Upper lobe of left lung (tissue), 6 donors: Measurements from ENCODE around the gene MYL4. TPM values are rescaled to one million over a fixed set of nuclear protein-coding genes. Genes with fewer than 3 reads are reported as not detected.

ENCODE experiments used
- ATAC-seq, 2 donors: fragments of 200-7000 bp; cut with Tn5 transposase; one replicate each; pipeline ENCODE4 v1.9.1; 2022; ENCODE audit warnings: mild to moderate bottlenecking in 2 of 2, moderate library complexity in 2 of 2; ENCODE audit not compliant: low FRiP score in 2 of 2
- DNase-seq, 2 donors: peaks; one replicate each; pipeline ENCODE4 v3.0.0-alpha.2; 2019 to 2020
- H3K27ac ChIP-seq, 4 donors: fragments of 200-600 bp; sonication (generic); one replicate each; pipeline ENCODE4 v1.5.1; 2016 to 2019
- H3K27me3 ChIP-seq, 4 donors: fragments of 200-600 bp; sonication (generic); one replicate each; pipeline ENCODE4 v1.5.1; 2017 to 2019
- H3K36me3 ChIP-seq, 4 donors: fragments of 200-600 bp; sonication (generic); one replicate each; pipeline ENCODE4 v1.5.1; 2016 to 2019
- H3K4me1 ChIP-seq, 4 donors: fragments of 200-600 bp; sonication (generic); one replicate each; pipeline ENCODE4 v1.5.1; 2018 to 2019
- H3K4me3 ChIP-seq, 4 donors: fragments of 200-600 bp; sonication (generic); one replicate each; pipeline ENCODE4 v1.5.1; 2017 to 2019; ENCODE audit warnings: mild to moderate bottlenecking in 2 of 4, moderate library complexity in 1 of 4
- H3K9me3 ChIP-seq, 4 donors: fragments of 200-600 bp; sonication (generic); one replicate each; pipeline ENCODE4 v1.5.1; 2018 to 2019
- EP300 ChIP-seq, 4 donors: sonication (generic); formaldehyde crosslinking; IDR thresholded peaks; one replicate each; pipeline ENCODE4 v1.5.1; 2017; ENCODE audit warnings: antibody characterized with exemption in 4 of 4, control low read depth in 2 of 4
- POLR2A ChIP-seq, 4 donors: fragments of 450-650 bp; IDR thresholded peaks; one replicate each; pipeline ENCODE4 v1.5.1; 2016 to 2017; ENCODE audit warnings: antibody characterized with exemption in 4 of 4, mild to moderate bottlenecking in 2 of 4
- POLR2AphosphoS5 ChIP-seq, 2 donors: sonication (generic); formaldehyde crosslinking; IDR thresholded peaks; one replicate each; pipeline ENCODE4 v1.5.1; 2017; ENCODE audit warnings: antibody characterized with exemption in 2 of 2
- WGBS, 2 donors: methylation state at CpG; one replicate each; pipeline ENCODE4 v1.1.5; 2017 to 2018; 5-methylcytosine and 5-hydroxymethylcytosine counted together
- small RNA-seq, 4 donors: library from RNA; depleted of rRNA; stranded (forward); fragments of <200 nt; gene quantifications; one replicate each; pipeline ENCODE3, GENCODE V24; 2016
- total RNA-seq, 6 donors: library from RNA; depleted of rRNA in 4 of 6; stranded (reverse); fragments of >200 nt in 4 of 6; gene quantifications; one replicate each; pipeline versions ENCODE4 v1.1.0 to v1.2.1, GENCODE V29; 2016 to 2021
- TF ChIP-seq, protein P1 (sequence below), 6 experiments: fragments of 450-650 bp in 4 of 6; fragments of 200-600 bp in 2 of 6; sonication (generic) in 2 of 6; IDR thresholded peaks; one replicate each; pipeline ENCODE4 v1.5.1; 2016 to 2019; ENCODE audit warnings: antibody characterized with exemption in 6 of 6
- donor health status: DM: no; HTN: no; CAD: no; lungs with moderate emphysema.
- donor health status: DM: no; HTN: yes; CAD: no; lungs with severe emphysema.

The MYL4 gene
- total RNA-seq, 6 donors from 2014 or later, result 1.4 to 3.1 (median 1.6) TPM; not detected in 3

DNA sequence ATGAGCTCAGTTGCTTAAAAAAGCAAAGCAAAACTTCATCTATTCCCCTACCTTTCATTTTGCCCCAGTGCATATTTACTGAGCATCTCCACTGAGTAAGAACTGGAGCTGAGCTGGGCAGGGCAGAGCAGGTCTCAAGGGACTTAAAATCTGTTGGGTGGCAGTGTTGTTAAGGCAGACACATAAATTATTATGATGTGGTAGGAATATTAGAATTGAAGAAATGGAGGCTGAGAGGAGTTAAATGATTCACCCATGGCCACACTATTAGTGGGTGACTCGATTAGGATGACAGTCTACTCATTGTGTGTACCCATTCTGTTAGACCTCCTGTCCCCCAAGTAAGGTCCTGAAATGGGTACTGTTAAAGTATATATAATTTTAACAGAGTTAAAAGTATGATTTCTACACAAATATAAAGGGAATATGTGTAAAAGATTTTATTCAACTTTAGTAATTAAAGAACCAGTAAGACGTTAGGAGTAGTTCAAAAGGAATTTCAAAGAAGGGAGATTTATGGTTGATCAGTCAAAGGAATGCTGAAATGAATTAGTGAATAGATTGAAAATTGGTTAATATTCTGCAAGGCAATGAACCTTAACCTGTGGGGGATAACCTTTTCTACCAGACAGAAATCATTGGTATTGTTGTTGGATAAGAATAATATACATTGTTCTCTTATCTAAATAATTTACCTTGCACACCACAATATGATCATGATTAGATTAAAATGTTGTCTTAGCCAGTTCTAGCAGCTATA is 62.0 kb downstream of the MYL4 start:
- no peaks in the 10 kb centered on the region for H3K9me3 ChIP-seq
- 92 to 94% methylated on average over 2 of the region's 2 CpGs for WGBS, 2 donors
- TF ChIP-seq POLR2AphosphoS5 (IDR thresholded peaks at IDR 0.05) (no peak), EP300 (IDR thresholded peaks at IDR 0.05) (no peak), POLR2A (IDR thresholded peaks at IDR 0.05) (no peak)
- TF ChIP-seq, protein P1, sequence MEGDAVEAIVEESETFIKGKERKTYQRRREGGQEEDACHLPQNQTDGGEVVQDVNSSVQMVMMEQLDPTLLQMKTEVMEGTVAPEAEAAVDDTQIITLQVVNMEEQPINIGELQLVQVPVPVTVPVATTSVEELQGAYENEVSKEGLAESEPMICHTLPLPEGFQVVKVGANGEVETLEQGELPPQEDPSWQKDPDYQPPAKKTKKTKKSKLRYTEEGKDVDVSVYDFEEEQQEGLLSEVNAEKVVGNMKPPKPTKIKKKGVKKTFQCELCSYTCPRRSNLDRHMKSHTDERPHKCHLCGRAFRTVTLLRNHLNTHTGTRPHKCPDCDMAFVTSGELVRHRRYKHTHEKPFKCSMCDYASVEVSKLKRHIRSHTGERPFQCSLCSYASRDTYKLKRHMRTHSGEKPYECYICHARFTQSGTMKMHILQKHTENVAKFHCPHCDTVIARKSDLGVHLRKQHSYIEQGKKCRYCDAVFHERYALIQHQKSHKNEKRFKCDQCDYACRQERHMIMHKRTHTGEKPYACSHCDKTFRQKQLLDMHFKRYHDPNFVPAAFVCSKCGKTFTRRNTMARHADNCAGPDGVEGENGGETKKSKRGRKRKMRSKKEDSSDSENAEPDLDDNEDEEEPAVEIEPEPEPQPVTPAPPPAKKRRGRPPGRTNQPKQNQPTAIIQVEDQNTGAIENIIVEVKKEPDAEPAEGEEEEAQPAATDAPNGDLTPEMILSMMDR (IDR thresholded peaks at IDR 0.05), result no peak
- H3K36me3 ChIP-seq, result no peaks in the 10 kb centered on the region
- no peak for DNase-seq
- no peak overlapping the region for H3K27ac ChIP-seq
- H3K4me3 ChIP-seq, result no peak overlapping the region
- no peaks in the 10 kb centered on the region for H3K27me3 ChIP-seq
- no peak for ATAC-seq
- peaks cover 10 to 12% (median 11%) of the 10 kb centered on the region in 4 donors for H3K4me1 ChIP-seq

DNA sequence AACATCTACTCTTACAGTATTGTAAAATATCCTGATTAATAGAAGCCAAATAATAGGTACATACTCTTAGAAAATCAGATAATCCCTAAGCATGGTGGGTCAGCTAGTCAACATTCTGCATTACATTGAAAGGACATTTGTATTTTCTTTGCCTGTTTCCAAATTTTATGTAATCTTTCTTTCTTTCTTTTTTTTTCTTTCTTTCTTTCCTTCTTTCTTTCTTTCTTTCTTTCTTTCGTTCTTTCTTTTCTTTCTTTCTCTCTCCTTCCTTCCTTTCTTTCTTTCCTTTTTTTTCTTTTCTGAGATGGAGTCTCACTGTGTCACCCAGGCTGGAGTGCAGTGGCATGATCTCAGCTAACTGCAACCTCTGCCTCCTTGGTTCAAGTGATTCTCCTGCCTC is 63.3 kb downstream of the MYL4 start:
- peaks cover 24 to 26% (median 24%) of the 10 kb centered on the region in 4 donors for H3K4me1 ChIP-seq
- WGBS, 2 donors, result 67 to 86% methylated on average over 1 of the region's 1 CpG
- H3K27ac ChIP-seq, result no peak overlapping the region
- no peaks in the 10 kb centered on the region for H3K9me3 ChIP-seq
- no peaks in the 10 kb centered on the region for H3K36me3 ChIP-seq
- no peaks in the 10 kb centered on the region for H3K27me3 ChIP-seq
- H3K4me3 ChIP-seq, result no peak overlapping the region
- DNase-seq, result no peak
- TF ChIP-seq POLR2A (IDR thresholded peaks at IDR 0.05), result no peak
- TF ChIP-seq, protein P1 (IDR thresholded peaks at IDR 0.05), result no peak
- TF ChIP-seq POLR2AphosphoS5 (IDR thresholded peaks at IDR 0.05), result no peak
- TF ChIP-seq EP300 (IDR thresholded peaks at IDR 0.05), result no peak
- no peak for ATAC-seq

DNA sequence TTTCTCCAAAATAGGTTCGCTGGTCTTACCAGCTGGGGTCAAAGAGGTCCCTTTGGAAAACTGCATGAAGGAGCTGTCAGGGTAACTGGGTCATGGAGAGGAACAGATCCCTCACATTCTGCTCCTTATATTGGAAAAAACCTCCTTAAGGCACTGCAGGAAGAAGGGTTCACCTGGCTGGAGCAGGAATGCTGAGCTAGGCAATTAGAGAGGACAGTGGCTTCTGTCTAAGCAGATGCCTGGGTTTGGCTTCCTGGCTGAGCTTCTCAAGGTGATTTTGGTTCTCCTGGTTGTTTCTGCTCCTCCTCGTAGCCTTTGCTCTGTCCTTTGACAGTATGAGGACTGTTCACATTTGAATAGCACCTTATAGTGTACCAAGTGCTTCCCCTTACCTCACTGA is 64.1 kb downstream of the MYL4 start:
- H3K27me3 ChIP-seq, result no peaks in the 10 kb centered on the region
- H3K4me3 ChIP-seq, result no peak overlapping the region
- peaks cover 29 to 33% (median 31%) of the 10 kb centered on the region in 4 donors for H3K4me1 ChIP-seq
- no peak for ATAC-seq
- no peak overlapping the region for H3K27ac ChIP-seq
- H3K9me3 ChIP-seq, result no peaks in the 10 kb centered on the region
- DNase-seq, result no peak
- TF ChIP-seq, protein P1 (IDR thresholded peaks at IDR 0.05), result no peak
- TF ChIP-seq EP300 (IDR thresholded peaks at IDR 0.05) (no peak), POLR2AphosphoS5 (IDR thresholded peaks at IDR 0.05) (no peak), POLR2A (IDR thresholded peaks at IDR 0.05) (no peak)
- H3K36me3 ChIP-seq, result no peaks in the 10 kb centered on the region
- 74 to 94% methylated on average over 2 of the region's 2 CpGs for WGBS, 2 donors

Small RNA genes within 50 kb of the gene (small RNA-seq; reads per million reads assigned to genes)
- 0 reads per million in 4 donors for gene RNU7-186P

Other genes with a start within 250 kb of the MYL4 start
- 1 to 10 TPM in 1 of 6 donors, under 1 TPM in 2, not detected in 3; 0.30 to 3.9 (median 0.91) TPM for gene RPRML, start 230.1 kb upstream of the MYL4 start, total RNA-seq
- gene CDC27, start 20.1 kb upstream of the MYL4 start, total RNA-seq, result 10 to 100 TPM; 40.3 to 74.8 (median 55.1) TPM
- gene ITGB3, start 44.5 kb downstream of the MYL4 start, total RNA-seq, result 10 to 100 TPM in 3 of 6 donors, 1 to 10 TPM in 3; 3.4 to 17.8 (median 9.8) TPM
- gene EFCAB13, start 114.6 kb downstream of the MYL4 start, total RNA-seq, result 10 to 100 TPM in 2 of 6 donors, 1 to 10 TPM in 4; 3.2 to 21.0 (median 8.1) TPM